GM18951 (cell line): ENCODE data around the gene FHIP1A.

ENCODE experiments used
- POLR2A ChIP-seq: IDR thresholded peaks from 4 replicates; pipeline ENCODE4 v1.6.1; 2011; ENCODE audit warnings: mild to moderate bottlenecking; ENCODE audit not compliant: insufficient read length, insufficient read depth; ENCODE audit errors: extremely low read depth
- in situ Hi-C: fragments of 300-500 bp; cut with MboI; formaldehyde crosslinking; loops from one replicate; pipeline ENCODE4 v1.12.0; 2022; ENCODE audit warnings: low sequenced_read_pairs, mixed read lengths, inconsistent platforms; ENCODE audit not compliant: unreplicated experiment

The FHIP1A gene

DNA sequence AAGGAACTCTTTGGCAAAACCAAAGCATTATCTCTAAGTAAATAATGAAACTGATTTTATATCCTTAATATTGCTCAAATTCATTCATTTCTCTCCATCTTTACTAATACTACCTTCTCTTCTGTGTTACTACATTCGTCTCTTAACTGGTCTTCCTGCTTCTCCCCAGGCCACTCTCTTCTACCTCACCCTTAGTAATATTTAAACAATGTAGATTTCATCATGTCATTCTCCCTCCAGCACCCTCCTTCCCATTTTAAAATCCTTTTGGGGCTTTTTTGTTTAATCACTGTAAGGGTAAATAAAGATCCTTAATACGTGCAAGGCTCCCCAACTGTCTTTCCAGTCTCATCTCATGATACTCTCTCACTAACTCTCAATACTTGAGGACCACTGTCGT lies 19.4 kb downstream of the FHIP1A start:
- in situ Hi-C loops, result no loop called here
- no peak for TF ChIP-seq POLR2A

DNA sequence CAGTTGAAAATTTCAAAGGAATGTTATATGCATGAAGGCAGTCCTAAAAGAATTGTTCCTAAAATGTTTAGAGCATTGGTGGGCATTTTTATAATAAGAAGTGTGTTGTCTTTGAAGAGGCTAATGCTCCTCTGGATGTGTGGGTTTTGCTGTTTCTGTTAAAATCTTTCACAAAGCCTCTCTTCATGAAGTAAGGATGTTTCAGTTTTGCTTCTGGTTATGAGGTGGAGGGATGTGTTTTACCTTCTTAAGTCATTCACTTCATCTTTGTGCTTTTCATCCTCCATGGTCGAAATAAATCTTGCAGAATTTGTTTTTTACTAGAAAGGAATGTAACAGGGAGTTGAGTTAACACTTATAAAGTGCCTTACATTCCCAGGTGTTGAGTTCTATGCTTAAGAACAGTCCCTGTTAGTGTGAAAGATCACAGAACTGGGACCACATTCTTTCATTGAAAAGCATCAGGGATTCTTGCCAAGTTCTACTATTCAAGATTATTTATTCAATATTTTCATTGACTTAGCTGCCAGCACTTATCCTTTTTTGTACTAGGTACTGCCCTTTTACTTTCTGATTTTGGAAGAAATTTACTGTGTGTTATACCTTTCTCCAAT lies 21.1 kb downstream of the FHIP1A start:
- no peak for TF ChIP-seq POLR2A
- in situ Hi-C loops, result no loop called here

DNA sequence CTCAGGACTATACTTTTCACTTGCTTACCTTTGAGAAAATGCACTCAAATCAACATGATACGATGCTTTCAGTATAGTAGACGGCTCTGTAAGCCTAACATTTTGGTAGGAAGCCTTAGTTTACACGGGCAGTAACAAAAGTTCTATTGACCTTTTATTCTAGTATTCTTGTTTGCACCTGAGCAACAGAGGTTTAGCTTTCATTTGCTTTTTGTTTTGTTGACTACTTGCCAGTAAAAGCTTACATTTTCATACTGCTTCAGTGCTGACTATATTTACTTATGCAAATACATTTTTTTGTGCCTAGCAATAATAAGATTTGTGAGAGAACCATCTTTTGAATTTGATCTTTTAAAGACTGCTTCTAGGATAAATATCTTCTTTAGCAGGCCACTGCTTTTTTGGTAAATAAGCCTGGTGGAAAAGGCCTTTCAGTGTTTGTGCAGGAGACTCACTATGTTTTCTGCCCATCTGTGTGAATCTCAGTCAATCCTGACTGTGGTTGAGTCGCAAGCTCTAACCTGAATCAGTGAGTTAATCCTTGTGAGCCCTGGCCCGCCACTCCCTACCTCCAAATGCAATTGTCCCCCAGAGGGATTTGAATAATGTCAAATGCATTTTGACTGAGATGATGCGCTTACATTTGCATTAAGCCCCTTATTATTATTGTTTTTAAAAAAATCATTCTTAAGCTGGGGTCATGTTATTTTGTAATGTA lies 21.9 kb downstream of the FHIP1A start:
- in situ Hi-C loops, result no loop called here
- TF ChIP-seq POLR2A, result no peak

DNA sequence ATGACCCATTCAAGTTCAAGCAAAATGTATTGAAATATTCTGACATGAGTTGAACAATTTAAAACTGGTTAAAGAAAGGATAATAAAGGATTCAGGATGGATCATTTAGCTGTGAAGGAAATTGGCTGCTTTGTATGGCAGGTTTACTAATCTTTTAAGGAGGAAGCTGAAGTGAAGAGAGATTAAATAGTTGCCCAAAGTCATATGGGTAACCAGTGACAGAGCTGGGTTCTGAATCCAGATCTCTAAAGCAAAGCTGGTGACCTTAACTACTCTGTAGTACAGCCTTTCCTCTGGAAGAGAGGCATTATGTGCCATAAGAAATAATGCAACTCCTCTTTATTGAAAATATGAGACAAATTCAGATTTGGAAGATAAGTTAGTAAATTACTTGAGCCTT lies 22.8 kb downstream of the FHIP1A start:
- in situ Hi-C loops, result no loop called here
- TF ChIP-seq POLR2A, result no peak

DNA sequence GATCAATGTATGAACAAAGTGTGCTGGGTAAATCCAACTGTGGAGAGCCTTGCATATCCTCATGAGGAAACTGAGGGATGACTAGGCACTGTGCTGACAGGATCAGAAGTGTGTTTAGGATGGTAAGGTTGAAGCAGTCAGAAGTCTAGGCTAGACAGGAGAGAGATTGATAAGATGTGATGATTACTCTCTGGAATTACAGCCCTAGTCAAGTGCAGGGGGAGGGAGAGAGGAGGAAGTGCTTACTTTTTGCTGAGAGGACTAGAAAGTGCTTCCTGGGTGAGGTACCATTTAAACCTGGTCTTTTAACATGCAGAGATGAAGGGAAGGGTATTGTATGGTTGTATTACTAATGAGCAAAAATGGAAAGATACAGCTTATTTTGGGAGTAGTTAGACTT lies 23.7 kb downstream of the FHIP1A start:
- TF ChIP-seq POLR2A, result no peak
- in situ Hi-C loops, result no loop called here

DNA sequence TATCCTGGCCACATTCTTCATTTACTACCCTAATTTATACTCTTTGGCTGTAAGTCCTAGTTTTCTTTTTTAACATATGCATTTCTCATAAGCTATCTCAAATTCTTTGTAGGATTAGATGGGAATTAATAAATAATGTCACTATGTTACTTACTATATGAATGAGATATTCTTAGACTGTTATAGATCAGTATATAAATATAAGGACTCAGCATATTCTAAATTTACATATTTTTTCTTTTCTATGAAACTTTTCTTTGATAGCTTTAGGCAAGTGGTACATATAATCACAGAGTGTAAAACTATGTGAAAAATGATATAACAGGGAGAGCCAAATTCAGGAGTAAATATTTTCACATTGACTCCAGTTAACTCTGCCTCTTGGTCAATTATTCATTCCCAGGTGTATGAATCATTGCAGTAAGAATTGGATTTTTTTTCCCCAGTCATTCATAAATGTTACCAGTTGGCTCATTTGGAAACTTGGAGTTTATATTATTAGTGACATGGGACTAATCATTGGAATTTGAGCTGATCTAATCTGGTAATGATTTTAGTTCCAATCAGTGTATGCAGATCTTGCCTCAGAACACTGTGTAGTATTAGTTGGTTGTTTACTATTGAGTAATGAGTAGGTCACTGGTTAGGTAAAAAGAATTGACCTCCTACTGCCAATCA lies 25.3 kb downstream of the FHIP1A start:
- in situ Hi-C loops, result no loop called here

DNA sequence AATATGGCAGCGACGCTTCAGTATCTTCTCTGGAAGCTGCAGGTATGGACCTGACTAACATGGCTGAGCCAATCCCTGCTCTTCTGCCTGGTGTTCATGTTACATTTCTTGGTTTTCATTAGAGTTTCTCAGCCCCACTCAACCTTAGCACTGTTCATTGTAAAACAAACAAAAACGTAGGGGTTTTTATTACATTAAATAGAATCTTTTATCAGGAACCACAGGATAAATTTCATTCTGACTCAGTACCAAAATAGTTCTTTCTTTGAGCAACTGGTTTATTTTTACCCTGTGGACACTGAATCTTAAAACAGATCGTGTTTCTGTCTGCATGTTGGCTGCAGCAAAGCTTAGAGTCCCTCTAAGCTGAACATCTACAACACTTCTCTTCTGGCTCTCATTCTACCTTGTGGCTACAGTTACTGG lies 27.1 kb downstream of the FHIP1A start:
- TF ChIP-seq POLR2A, result no peak
- in situ Hi-C loops, result no loop called here

More for the DNA sequence above, 25.3 kb downstream of the FHIP1A start:
- no peak for TF ChIP-seq POLR2A

DNA sequence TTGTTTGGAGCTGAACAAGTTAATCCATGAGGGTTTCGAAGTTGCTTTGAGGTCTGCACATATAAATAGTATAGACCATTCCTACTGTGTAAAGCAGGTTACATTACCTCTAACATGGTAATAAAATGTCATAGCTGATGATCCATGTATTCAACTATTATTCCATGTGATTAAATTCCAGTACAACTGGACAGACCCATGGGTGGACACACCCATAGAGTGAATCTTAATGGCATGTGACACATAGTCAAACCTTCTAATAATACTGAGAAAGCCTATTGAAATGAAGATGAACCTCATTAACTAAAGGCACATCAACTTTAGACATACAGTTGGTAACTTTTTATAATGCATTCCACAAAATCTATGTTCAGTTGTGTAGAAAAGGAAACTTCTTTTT lies 28.5 kb downstream of the FHIP1A start:
- in situ Hi-C loops, result no loop called here
- no peak for TF ChIP-seq POLR2A

DNA sequence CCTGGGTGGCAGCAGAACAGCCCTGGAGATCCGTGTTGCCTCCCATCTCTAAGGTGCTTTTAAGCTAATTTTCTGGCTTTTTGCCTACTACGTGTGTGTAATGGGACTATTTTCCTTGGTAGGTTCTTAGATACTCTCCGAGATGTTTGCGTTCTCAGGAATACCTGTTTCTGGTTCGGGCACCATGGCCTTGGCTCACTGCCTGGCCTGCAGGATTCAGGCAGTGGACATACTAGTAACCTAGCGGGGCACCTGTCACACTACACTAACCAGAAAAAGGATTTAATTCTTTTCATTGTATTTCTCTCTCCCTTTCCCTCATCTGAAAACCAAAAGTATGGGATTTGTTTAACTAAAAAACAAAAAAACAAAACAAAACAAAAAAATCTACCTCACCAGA lies 29.2 kb downstream of the FHIP1A start:
- no peak for TF ChIP-seq POLR2A
- in situ Hi-C loops, result no loop called here

DNA sequence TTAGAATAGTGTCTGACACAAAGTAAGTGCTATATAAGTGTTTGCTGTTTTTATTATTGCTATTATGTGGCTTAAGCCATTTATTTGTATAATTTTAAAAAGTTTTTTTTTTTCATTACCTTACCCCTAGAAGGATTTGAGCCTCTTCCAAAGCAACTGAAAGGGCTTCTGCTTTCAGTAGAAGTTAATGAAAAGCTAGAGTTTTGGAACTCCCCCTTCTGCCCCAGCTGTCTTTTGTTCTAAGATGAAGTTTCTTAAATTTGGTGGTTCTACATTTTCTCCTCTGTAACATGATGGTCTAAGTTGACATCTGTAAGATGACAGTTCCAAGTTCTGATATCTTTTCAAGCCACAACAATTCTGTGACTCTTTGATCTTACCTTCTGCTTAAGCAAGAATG lies 30.3 kb downstream of the FHIP1A start:
- in situ Hi-C loops, result no loop called here
- TF ChIP-seq POLR2A, result no peak

DNA sequence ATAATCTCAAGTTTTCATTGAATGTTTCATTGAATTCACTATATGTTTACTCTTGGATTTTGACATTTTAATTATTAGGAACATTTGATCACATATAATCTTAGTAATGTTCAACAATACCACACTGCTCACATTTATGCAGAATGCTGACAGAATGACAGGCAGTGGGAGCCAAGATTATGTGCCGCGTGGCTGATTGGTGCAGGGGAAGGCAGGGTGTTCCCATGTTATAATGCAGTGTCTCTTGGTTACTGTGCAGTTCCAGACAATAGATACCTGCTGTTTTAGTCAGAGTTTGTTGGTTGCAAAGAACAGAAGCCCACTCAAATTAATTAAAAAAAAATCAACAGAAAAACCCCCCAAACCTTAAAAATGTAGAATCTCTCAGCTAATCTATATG lies 33.0 kb downstream of the FHIP1A start:
- in situ Hi-C loops, result no loop called here
- TF ChIP-seq POLR2A, result no peak

DNA sequence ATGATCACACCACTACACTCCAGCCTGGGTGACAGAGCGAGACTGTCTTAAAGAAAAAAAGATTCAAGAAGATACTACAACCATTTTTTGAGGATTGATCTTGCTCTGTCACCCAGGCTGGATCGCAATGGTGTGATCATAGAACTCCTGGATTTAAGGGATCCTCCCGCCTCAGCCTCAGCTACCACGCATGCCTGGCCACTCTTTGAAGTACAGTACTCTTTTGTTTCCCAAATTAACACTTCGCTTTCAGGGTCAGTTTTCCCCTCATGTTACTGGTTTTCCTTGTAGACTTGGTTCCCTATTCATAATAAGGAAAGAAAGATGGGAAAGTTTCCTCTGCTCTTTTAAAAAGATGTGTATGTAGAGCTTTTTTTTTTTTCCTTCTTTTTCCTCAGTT lies 34.3 kb downstream of the FHIP1A start:
- no peak for TF ChIP-seq POLR2A
- in situ Hi-C loops, result no loop called here

DNA sequence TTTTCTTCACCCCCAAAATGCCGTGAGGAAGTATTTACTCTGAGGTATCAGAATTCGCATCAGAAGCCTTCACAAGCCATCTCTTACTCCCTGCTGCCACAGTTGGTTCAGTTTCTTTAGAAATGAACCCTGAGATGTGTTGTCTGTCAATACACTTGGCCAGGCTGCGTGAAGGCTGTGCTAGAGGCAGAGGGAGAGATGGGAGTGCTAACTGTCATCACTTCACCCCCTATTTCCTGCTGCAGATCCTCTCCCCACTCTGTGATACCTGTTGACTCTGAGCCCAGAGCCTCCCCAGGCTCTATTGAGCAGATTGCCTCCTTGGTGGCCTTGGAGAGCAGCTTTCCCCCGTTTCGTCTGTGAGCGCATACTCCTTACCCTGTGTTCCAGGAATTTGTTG lies 34.8 kb downstream of the FHIP1A start:
- TF ChIP-seq POLR2A, result no peak
- in situ Hi-C loops, result no loop called here

DNA sequence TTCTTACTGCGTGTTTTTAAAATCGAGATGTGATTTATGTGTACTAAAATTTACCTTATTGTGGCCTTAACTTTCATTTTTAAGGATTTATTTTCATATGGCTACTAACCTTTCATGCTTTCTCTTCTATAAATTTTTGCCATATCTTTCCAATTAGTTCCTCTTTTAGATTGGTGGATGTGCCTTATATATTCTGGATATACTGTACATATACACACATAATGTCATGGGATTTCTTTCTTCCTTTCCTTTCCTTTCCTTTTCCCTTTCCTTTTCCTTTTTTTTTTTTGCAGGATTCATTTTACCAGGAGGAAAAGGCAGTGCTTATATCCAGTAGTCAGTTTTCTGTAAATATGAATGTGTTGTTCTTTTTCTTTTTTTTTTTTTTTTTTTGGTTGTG lies 37.2 kb downstream of the FHIP1A start:
- no peak for TF ChIP-seq POLR2A
- in situ Hi-C loops, result no loop called here
